HuH-7 (cell line): ENCODE data around the gene PRKAR2B.
A peak's percentile ranks its signal among the peaks of the same experiment; 100 is the strongest.

ENCODE experiments used
- DNase-seq: peaks from one replicate; pipeline ENCODE4 v3.0.0; 2011; ENCODE audit warnings: low spot score

Gene PRKAR2B

DNA sequence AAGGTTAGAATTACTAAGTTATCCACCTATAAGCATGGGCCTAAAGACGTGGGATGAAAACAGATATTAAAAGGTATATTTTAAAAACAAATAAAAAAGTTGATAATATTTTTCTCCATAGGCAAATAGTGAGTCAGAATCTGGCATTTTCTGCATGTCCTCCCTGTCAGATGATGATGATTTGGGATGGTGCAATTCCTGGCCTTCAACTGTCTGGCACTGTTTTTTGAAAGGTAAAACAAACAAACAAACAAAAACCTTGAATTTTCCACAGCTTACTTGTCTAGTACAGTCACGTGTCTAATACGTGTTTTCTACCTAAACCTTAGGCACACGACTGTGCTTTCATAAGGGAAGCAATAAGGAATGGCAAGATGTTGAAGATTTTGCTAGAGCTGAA lies 141.7 kb downstream of the PRKAR2B start:
- DNase-seq, result no peak

GRCh38 chr7:107187774-107188173 lies 143.3 kb downstream of the PRKAR2B start:
- no peak for DNase-seq

DNA sequence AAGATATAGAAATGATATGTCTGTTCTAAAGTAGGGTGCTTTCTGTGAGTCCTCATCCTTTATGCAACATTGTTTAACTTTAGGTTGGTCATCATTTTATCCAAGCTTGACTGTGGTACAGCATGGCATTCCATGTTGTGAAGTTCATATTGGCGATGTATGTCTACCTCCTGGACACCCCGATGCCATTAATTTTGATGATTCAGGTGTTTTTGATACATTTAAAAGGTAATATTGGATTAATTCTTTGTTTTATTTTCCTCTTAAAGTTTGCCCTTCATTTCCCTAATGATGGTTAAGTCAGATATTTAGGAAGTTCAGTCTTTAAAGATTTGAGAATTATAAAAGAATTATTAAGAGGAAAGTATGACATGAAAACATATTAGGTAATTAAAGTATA lies 145.6 kb downstream of the PRKAR2B start:
- no peak for DNase-seq

- no peak for DNase-seq
Measured at GRCh38 chr7:107194052-107194451, 149.5 kb downstream of the PRKAR2B start.

DNA sequence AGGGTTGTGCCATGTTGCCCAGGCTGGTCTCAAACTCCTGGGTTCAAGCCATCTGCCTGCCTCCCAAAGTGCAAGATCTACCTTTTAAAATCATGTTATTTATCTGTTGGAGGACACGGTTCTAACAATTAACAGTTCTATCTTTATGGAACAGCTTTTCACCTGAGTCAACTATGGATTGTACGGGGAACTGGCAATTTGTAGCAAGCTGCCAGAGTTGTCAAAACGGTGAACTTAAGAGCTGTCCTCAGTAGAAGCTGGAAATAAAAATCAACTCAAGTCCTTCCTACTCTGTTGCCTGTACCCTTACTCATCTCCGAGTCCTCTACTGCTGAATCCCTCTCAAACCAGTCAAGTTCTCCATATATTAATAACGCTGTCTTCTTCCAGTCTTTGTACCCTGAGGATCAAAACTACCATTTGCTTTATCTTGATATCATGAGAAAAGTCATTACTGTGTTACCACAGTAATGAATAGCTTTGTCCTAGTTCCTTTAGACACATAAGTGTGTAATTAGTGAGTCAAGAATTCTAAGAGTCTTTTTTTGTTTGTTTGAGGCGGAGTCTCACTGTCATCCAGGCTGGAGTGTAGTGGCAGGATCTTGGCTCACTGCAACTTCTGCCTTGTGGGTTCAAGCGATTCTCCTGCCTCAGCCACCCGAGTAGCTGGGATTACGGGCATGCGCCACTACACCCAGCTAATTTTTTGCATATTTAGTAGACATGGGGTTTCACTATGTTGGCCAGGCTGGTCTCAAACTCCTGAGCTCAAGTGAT lies 152.5 kb downstream of the PRKAR2B start:
- no peak for DNase-seq

DNA sequence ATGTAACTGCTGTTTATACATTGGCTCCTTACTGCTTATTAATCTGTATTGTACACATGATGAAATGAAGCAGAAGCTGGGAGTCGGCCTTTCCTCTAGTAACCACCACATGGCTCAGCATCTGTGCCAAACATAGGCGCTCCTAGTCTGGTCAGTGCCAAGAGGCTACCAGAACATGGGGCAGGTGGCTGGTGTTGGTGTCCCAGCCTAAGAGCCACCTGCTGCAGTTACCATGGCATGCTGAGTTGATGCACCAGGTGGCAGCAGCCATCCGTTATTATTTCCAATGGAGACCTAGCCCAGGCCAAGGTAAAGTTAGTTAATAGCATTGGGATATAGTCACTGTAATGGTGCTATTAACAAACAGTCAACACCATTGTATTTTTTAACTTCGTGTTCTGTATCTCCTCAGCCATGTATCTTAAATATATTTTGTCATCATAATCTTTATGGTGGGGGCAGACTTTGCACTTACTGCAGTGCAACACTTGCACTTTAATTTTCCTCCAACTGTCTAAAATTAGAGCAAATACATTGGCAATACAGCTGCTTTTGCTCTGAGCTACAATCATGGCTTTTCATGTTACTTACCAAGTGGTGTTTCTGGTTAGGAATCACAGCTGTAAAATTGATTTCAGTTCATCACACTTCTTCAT lies 157.4 kb downstream of the PRKAR2B start:
- DNase-seq, result peak; percentile 55

DNA sequence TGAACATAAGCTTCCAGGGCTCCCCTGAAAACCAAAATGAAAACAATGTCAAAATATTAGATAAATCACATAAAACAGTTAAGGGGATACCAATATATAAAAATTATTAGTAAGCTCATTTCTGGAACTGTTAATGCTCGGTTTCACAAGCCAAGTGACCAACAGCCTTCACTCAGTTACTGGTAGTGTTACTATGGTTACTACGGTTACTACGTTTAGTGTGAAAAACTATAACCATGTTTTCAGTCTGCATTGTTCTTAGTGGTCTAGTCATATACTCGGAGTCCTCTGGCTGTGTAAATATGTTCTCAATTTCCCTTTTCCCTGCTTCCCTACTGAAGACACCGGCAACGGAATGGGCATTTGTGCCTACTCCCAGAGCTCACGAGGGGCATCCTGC lies 159.1 kb downstream of the PRKAR2B start:
- DNase-seq, result no peak

DNA sequence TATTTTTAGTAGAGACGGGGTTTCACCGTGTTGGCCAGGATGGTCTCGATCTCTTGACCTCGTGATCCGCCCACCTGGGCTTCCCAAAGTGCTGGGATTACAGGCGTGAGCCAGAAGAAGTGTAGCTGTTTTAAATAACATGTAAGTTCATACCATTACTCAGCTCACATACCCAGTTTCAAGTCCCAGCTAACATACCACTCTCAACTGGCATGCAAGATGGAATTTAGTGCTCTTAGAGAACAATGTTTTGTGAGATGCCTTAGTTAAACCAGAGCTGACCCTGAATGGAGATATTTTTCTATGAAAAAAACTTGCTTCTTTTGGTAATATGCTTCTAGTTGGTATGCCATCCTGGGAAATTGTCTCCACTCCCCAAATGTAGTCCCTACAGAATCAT lies 161.6 kb downstream of the PRKAR2B start:
- DNase-seq, result no peak

DNA sequence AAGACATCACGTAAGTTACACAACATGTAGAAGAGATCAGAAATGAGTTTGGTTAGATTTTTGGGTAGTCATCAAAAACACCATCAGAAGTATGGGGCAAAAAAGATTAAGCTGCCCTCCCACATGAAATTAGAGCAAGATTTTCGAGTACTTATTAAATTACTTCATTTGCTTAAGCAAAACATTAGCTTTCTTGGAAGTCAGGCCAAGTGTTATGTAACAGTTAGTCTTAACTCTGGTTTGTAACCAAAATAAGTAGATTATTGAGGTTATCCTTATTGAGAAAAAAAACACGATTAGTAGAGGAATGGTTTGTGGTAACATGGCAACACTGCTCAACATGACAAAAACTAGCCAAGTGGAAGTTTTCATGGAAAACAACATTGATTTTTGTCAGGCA lies 162.2 kb downstream of the PRKAR2B start:
- no peak for DNase-seq

DNA sequence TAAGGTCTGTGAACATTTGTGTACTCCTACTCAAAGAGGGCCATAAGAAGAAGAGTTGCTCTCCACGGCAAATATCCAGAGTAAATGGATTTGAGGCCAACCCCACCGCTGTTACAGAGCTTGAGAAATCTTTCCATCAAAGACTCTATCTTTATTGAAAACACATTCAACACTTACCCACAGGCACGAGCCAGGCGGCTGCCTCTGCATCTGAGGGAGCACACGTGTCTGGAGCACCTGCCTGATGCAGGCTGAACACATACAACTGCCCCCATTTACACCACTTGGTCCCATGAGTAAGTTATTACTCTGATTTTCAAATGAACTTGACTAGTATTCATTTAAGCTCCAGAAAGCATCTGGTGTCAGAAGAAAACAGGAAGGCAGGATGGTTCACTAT lies 163.0 kb downstream of the PRKAR2B start:
- DNase-seq, result no peak

- DNase-seq, result no peak
Measured at GRCh38 chr7:107208024-107208521, 163.6 kb downstream of the PRKAR2B start.

GRCh38 chr7:107208563-107208962 lies 164.1 kb downstream of the PRKAR2B start:
- no peak for DNase-seq

GRCh38 chr7:107209565-107209964 lies 165.1 kb downstream of the PRKAR2B start:
- no peak for DNase-seq

DNA sequence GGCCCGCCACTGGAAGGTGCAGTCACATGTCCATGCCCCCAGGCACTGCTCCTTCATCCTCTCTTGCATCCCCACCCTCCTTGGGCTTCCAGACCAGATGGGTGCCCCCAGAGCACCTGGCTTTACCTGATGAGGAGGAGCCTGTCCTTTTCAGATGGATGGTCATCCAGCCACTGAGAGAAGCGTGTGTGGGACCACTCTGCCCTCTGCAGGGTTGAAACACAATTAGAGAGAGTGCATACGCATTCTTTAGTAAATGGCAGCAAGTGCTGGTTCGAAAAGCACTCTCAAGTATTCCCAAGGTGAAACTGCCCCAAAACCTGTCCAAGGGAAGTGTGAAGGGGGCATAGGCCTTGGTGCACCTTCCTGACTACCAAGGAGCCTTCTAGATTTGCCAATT lies 165.9 kb downstream of the PRKAR2B start:
- DNase-seq, result no peak
